ENCODE data around the gene SERPIND1.

Gene SERPIND1

DNA sequence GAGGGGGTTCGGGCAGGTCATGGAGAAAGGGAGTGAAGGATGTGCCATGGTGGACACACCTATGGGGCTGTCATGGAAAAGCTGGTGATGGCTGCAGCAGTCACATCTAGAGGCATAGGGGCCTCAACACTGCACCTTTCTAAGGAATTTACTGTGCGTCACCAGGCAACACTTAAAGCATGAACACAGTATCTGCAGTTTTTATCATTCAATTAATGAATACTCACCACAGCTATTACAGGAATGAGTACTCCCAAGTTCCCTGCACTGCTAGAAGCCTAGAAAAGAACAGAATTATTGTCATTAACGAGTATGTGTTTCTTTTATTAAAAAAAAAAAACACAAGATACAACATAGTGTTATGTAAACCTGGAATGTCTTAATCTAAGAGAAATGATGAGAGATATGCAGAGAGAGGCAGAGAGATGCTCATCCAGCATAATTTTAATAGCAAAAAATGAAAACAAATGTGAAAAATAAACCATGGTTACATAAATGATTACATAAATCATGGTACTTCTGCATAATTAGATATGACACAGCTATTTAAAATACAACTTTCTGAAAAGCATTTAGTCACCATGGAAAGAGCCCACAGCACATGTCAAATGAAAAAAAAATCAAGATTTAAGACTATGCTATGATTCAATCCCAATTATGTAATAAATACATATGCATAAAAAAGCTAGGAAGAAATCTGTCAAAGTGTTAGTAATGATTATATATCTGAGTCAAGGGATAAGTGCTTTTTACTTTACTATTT lies 19.2 kb downstream of the SERPIND1 start:
- DNase-seq (ENCODE audit: low read depth, low spot score), result no peak

DNA sequence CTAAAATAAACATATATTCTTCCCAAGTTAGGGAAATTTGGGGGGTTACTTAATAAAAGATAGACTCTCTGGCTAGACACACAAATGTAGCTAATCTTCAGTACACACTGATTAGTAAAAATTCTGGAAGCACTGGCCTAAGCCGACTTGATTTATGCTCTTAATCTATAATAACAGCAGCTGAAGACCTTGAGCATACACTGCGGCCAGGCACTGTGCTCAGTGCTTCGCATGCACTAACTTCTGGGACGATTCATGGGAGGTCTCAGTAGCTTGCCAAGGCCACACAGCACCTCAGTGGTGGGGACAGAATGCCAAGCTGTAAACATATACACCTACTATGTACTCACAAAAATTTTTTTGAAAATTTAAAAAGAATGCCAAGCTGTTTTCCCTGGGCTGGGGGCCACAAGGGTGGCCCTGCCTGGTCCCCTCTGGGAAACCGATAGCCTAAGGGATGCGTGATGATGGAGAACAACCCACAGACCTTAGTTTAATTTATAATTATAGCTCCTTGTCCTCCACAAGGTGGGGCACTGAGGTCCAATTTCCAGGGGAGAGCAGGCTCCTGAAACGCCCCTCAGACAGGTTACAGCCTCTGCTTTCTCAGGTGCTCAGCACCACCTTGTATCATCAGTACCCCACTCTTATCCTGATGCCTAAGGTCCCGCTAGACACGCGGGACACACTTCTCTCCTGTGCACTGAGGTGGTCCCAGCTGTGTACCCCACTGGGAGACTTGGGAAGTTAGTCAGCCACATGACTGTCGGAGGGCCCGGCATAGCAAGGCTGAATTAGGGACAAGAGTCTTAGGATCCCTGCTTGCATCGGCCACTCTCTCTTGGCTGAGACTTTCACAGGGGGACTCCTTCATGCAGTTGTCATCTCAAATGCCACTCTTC lies 20.1 kb downstream of the SERPIND1 start:
- no peak for DNase-seq (ENCODE audit: low read depth, low spot score)

DNA sequence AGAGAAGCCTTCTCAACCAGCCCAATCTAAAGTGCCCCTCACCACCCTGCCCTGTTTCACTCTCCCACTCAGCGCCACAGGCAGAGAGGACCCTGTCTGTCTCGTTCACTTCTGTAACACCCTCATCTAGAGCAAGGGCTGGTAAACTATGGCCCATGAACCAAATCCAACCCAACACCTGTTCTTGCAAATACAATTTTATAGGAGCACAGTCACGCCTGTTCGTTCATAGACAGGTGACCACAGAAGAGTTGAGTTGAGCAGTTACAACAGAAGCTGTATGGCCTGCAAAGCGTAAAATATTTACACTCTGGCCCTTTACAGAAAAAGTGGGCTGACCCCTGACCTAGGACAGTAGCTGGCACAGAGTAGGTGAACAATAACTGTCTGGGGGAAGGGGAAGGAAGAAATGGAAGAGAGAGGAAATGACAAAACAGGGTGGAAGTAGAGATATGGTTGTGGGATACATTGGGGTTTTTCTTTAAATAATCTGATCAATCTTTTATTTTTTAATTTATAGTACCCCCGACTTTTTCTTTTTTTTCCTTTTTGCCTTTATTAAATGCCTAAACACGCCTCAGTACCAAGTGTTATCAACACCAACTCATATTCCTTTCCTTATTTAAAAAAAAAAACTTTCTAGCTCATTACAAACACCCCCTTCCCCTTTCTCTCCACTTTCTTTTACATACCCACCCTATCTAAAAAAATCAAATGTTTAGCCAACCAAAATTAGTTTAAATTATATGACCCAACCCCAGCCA lies 20.9 kb downstream of the SERPIND1 start:
- DNase-seq (ENCODE audit: low read depth, low spot score), result no peak

DNA sequence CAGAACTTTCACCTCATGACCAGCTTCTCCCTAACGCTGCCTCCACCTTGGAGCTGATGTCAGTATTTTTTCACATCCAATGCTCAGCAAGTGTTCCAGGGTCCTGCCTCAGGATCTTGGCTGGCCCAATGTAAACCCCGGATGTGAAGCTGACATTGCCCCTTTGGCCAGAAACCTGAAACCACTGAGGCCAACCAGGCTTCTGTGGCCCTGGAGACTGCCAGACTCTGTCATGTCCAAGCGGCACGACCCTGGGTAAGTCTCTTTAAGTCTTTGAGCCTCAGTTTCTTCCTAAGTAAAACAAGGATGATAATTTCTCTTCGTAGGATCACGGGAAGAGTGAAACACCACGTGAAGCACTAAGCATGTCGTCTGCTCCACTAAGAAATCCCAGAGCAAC lies 22.8 kb downstream of the SERPIND1 start:
- DNase-seq (ENCODE audit: low read depth, low spot score), result no peak

DNA sequence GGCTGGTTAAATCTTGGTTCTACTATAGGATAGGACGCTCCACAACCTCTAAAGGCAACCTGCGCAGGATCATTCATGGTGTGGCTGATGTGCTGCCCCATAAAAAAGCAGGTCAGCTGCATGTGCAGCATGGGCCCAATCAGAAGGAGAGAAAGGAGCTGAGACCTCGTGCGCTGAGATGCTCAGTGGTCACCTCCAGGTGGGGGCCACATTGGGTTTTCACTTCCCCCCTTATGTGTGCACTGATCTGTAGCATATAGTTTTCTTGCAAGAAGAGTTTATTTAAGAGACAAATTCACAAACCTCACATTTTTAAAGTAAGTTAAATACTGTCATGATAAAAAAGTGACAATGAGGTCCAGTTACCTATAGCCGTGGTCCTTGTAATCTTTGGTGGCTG lies 24.3 kb downstream of the SERPIND1 start:
- DNase-seq (ENCODE audit: low read depth, low spot score), result no peak

DNA sequence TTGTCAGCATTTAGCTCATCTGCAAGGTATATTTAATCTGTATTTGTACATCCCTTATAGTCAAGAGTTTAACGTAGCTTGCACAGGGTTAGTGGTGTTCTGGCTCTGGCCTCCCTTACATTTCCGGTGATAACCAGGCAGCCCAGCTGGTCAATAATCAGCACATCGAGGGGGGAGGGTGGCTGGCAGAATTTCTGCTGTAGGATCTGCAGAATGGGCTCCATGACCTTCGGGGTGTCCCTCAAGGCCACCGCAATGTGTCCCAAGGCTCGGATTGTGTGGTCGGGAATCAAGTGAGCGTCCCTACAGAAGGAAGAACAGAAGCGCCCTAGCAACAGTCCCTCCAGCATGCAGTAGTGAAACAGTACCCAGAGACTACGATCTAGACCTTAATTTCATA lies 25.1 kb downstream of the SERPIND1 start:
- no peak for DNase-seq (ENCODE audit: low read depth, low spot score)

DNA sequence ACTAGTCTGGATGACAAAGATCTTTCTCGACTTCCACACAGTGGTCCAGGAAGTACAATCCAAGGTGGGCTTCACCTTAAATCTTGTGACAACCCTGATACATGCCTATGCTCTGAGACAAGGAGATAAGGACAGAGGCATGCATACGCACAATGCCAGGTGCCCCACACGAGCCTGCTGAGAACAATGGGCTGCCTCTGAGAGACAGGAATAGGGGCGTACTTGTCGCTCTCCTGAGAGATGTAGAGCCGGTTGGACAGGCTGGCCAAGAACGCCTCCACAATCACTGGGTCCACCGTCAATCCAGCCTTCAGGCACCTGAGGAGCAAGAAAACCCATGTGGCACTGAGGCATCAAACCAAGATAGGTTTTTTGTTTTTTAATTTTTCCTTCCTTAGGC lies 25.5 kb downstream of the SERPIND1 start:
- DNase-seq (ENCODE audit: low read depth, low spot score), result no peak

DNA sequence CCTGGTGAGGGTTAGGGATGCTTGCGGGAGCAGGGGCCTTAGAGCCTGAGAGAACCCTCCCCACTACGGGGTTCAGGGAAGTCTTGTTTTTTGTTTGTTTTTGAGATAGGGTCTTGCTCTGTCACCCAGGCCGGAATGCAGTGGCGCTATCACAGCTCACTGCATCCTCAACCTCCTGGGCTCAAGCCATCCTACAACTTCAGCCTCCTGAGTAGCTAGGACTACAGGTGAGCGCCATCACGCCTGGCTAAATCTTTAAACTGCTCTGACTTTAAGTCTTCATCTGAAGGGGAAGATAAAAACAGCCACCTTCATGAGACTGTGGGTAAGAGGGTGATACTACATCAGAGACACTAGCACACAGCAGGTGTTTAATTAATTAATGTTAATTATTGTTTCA lies 28.5 kb downstream of the SERPIND1 start:
- DNase-seq (ENCODE audit: low read depth, low spot score), result no peak

DNA sequence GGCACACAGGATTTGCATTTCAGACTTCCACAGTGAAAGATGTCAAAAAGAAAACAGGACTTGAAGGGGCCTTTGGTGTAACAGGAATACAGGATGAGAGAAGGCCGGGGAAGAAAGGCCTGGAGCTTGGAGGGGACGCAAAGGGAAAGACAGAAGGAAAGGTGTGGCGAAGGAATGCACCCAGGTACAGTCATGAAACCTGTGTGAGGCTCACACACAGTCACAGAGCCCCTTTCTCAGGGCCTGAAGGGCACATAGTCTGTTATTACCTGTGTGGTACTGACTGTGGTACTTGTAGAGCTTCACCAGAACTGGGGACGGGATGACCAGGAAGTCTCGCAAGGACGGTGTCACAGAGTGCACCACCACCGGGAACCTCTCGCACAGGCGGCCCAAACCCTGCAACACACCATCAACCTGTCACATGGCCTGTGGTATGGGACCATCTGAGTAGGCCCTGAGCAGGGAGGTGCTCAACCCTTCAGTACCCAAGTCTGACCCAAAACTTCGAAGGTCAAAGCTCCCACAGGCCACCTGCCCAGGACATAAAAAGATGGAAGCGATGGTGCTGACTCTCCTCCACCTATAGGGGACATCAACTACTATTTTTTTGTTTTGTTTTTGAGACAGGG lies 29.1 kb downstream of the SERPIND1 start:
- DNase-seq (ENCODE audit: low read depth, low spot score), result no peak

DNA sequence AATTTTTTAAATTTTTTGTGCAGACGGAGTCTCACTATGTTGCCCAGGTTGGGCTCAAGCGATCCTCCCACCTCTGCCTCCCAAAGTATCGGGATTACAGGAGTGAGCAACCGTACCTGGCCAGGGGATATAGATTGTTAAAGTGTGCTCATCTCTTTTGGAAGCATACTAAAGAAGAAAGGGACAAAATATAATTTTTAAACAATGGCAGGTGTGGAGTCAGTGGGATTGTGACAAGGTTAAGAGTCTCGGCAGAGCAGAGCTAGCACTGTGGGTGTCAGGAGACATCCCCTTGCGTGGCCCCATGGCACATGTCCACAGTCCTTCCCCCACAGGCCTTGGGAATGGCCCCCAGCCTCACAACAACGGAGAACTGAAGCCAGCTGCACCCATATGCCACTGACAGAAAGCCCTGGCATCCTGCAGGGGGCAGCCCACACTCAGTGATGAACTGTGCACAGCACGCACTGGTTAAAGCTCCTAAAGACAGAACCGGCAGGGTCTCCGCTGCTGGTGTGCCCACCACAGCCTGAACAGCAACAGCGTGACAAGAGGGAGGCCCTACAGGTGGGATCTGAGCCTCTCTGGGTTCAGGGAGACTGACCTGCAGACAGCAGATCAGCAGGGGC lies 29.9 kb downstream of the SERPIND1 start:
- DNase-seq (ENCODE audit: low read depth, low spot score), result no peak

DNA sequence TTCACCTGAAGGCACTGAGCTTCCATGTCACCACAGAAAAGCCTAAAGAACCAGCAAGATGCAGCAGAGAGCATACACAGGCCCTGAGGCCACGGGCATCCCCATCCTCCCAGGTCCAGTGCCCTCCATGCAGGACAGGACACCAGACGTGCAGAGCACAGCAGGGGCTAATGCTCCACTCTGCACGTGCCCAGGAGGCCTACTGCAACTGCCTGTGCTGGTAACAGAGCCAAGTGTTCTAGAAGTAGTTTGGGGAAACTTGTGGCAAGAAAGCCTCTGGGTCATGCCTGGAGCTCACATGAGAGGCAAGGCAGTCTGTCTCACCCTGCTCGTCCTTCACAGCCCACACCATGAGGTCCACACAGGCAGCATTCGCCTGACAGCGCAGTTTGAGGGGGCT lies 30.7 kb downstream of the SERPIND1 start:
- DNase-seq (ENCODE audit: low read depth, low spot score), result no peak

DNA sequence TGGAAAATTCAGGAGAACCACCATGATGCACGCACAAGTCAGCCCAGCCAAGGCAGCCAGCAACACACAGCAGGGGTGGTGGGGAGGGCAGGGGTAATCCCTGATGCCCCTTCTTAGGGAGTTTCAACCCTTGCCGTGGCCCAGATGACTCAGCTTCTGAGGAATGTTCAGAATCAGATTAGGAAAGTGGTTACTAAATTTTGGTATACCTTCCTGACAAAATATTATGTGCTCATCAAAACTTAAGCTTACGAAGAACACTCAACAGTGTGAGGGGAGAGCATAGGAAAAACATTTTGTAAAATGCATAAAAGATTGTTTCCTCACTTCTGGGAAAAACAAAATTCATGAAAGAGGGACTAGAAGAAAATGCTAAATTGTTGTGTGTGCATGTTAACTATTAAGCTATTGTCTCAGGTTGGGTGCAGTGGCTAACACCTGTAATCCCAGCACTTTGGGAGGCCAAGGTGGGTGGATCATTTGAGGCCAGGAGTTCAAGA lies 32.1 kb downstream of the SERPIND1 start:
- no peak for DNase-seq (ENCODE audit: low read depth, low spot score)

DNA sequence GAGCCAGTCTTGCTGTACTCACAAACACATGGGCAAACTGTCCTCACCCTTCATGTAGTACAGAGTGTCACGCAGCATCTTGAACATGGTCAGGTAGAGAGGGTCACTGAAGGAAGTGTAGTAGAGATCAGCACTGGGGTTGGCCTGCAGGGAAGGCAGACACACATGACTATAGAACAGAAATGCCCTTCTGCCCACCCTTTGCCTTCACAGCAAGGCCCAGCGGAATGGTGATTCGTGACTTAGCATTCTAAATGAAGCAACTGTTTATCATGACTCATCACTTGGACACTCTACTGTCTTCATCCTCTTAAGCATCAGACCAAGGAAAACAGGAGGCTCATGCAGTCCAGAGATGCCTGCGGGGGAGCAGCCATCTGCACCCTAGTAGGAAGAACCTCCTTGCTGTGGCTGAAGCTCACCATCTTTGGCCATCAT lies 33.4 kb downstream of the SERPIND1 start:
- DNase-seq (ENCODE audit: low read depth, low spot score), result no peak

DNA sequence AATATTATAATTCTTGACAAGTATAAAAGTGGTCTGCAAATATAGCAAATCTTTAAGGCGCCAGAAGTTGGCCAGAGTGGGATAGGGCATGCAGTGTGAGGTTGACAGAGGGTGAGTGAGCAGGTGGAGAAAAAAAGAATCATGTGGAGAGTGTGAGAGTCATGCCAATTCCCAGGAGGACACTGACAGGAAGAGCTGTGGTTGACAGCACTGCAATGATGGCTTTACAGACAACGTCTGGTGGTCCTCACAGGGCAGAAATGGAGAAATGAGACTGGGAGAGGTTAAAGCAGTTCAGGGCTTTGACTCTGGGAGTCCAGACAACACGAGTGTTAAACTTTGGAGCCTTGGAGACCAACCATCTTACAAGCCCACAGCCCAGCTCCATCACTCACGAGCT lies 34.9 kb downstream of the SERPIND1 start:
- no peak for DNase-seq (ENCODE audit: low read depth, low spot score)

DNA sequence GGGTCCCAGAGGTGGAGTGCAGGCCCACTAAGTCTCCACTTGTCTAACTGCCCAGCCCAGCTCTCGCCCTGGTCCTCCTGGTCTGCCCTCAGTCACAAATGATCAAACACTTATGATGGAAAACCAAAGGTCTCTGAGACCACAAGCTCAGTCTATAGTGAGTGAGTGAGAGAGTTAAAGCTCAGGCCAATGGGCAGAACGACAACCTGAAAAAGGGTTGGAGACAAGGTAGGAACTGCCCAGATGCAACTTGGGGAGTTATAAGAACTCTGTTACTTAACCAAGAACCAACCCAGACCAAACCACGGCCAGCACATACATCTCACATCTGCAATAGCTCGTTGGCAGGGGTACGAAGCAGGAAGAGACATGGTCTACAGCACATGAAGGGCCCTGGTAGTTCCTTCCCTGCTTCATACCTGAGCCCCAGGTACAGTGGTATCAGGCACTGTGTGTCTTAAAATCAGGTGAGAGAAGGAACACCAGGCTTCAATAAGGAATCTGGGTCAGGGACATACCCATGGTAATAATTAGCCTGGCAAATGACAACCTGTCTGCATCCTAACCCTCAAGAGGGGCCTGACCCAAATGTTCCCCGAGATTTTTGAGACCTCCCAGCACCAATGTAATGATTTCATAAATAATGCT lies 35.7 kb downstream of the SERPIND1 start:
- no peak for DNase-seq (ENCODE audit: low read depth, low spot score)

DNA sequence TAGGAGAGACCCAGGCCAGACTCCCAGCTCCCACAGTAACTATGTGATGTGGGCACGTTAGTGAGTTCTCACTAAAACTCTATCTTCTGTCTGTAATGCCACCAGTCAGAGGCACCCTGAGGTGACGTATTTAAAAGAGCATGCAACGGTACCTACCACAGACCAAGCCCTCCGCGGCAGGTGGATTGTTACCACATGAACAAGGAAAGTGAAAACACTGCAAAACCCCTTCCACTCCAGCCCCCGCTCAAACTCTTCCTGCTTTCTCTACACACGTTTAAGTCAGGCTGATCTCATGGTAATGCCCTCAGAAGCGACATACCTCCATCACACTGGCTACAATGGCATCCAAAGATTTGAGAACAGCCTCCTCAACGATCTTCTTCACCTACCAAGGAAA lies 36.7 kb downstream of the SERPIND1 start:
- peak; percentile 28 for DNase-seq (ENCODE audit: low read depth, low spot score)

DNA sequence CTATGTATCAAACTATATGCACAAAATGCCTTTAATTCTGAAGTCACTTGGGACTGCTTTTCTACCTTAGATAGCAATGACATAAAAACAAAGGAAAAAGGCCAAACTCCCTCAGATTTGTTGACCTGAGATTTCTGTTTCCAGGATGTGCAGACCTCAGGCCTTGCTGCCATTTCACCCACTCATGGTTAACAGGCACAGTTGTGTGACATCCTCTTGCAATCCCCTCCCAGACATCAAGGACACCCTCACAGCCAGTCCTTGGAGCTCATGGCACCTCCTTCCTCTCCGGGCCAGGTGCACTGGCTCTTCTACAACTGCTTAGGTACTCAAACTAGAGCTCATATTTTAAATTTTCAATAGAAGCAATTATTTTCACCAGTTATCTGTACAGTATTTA lies 37.3 kb downstream of the SERPIND1 start:
- DNase-seq (ENCODE audit: low read depth, low spot score), result no peak

DNA sequence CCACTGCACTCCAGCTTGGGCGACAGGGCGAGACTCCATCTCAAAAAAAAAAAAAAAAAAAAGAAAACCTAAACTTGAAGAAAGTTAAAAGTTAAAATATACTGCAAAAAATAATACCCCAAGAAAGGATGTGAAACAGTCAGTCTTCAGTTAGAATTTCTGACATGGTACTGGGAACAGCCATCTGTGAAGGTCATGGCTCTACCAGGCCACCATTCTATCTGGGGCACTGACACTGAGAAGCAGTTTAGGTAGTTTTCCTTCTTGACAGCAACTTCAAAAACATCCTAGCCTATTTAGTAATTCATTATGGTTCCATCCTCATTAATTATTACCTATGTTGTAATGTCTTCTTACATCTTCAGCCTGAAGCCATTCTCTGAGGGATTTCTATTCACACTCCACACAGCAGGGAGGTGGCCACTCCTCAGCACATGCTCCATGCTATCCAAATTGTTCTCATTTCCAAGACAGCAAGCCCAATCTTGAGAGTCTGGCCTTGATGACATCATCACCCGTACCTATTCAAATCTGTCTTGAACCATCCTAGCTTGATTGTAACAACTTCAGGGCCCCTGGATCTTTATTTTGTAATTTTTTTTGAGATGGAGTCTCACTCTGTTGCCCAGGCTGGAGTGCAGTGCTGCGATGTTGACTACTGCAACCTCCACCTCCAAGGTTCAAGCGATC lies 38.2 kb downstream of the SERPIND1 start:
- DNase-seq (ENCODE audit: low read depth, low spot score), result no peak

DNA sequence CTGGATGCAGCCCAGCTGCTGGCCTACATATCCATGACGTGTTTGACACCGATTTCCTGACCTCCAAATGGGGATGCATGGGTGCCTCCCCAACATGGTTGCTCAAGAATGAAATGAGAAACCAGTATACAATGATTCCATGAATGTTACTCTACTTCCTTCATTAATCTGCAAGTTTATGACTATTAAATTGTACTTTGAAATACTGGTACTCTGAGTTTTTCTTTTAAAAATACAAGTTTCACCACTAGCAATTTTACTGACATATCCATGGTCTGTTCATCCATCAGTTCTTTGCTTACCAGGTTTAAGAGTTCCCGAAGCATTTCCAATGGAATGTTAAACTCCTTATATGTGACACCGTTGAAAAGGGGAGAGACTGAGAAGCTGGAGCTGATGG lies 39.1 kb downstream of the SERPIND1 start:
- no peak for DNase-seq (ENCODE audit: low read depth, low spot score)

DNA sequence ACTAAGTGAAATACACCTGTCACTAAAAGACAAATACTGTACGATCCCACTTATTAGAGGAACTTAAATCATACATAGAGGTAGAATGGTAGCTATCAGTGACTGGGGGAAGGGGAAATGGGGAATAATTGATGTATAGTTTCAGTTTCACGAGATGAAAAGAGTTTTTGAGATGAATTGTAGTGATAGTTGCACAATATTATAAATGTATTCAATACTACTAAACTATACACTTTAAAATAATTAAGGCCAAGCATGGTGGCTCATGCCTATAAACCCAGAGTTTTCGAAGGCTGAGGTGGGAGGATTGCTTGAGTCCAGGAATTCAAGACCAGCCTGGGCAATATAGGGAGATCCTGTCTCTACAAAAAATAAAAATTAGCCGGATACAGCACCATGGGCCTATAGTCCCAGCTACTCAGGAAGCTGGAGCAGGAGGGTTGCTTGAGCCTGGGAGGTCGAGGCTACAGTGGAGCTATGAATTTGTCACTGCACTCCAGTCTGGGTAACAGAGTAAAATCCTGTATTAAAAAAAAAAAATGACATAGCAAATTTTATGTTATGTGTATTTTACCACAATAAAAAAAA lies 40.4 kb downstream of the SERPIND1 start:
- no peak for DNase-seq (ENCODE audit: low read depth, low spot score)
